SK-N-SH treated with all-trans-retinoic acid at 6 μM for 48 hours (cell line): ENCODE data around the gene PIGN.

Source experiments
- ATAC-seq: fragments of 200-7000 bp; cut with Tn5 transposase; 3 replicates; pipeline ENCODE4 v1.9.1; 2020; ENCODE audit warnings: mild to moderate bottlenecking, moderate library complexity
- ARNTL ChIP-seq: fragments of 450-650 bp; formaldehyde crosslinking; IDR thresholded peaks from 2 replicates; pipeline ENCODE4 v1.5.0; 2020; ENCODE audit warnings: low read depth, mild to moderate bottlenecking, moderate library complexity, borderline replicate concordance
- BACH2 ChIP-seq: fragments of 250-450 bp; sonication (Bioruptor Pico); IDR thresholded peaks from 2 replicates; pipeline ENCODE4 v1.9.0; 2021; ENCODE audit warnings: mild to moderate bottlenecking, borderline replicate concordance
- CREB5 ChIP-seq: fragments of 250-450 bp; sonication (Bioruptor Pico); IDR thresholded peaks from 2 replicates; pipeline ENCODE4 v1.5.1; 2020; ENCODE audit warnings: low read depth, mild to moderate bottlenecking, moderate library complexity
- CSDC2 ChIP-seq: fragments of 250-450 bp; sonication (Bioruptor Pico); IDR thresholded peaks from 2 replicates; pipeline ENCODE4 v1.5.0; 2020; ENCODE audit warnings: mild to moderate bottlenecking, moderate library complexity
- CSRNP3 ChIP-seq: fragments of 250-450 bp; sonication (Bioruptor Pico); IDR thresholded peaks from 2 replicates; pipeline ENCODE4 v1.5.1; 2021; ENCODE audit warnings: mild to moderate bottlenecking, moderate library complexity
- GLIS3 ChIP-seq: fragments of 250-450 bp; sonication (Bioruptor Pico); IDR thresholded peaks from 2 replicates; pipeline ENCODE4 v1.5.0; 2020; ENCODE audit warnings: mild to moderate bottlenecking, moderate library complexity
- ISL1 ChIP-seq: fragments of 250-450 bp; sonication (Bioruptor Pico); IDR thresholded peaks from 2 replicates; pipeline ENCODE4 v2.1.2; 2022; ENCODE audit warnings: mild to moderate bottlenecking, moderate library complexity
- PATZ1 ChIP-seq: fragments of 250-450 bp; sonication (Bioruptor Pico); IDR thresholded peaks from 2 replicates; pipeline ENCODE4 v1.8.0; 2020; ENCODE audit warnings: mild to moderate bottlenecking, moderate library complexity, borderline replicate concordance
- RARB ChIP-seq: fragments of 250-450 bp; sonication (Bioruptor Pico); IDR thresholded peaks from 2 replicates; pipeline ENCODE4 v1.8.0; 2021; ENCODE audit warnings: mild to moderate bottlenecking, moderate library complexity
- SNAI2 ChIP-seq: fragments of 250-450 bp; sonication (Bioruptor Pico); IDR thresholded peaks from 2 replicates; pipeline ENCODE4 v1.5.0; 2020; ENCODE audit warnings: mild to moderate bottlenecking, moderate library complexity
- TCF4 ChIP-seq: fragments of 250-450 bp; sonication (Bioruptor Pico); IDR thresholded peaks from 2 replicates; pipeline ENCODE4 v1.8.0; 2021; ENCODE audit warnings: mild to moderate bottlenecking, moderate library complexity, borderline replicate concordance
- TSHZ2 ChIP-seq: fragments of 250-450 bp; sonication (Bioruptor Pico); IDR thresholded peaks from 2 replicates; pipeline ENCODE4 v1.5.0; 2020; ENCODE audit warnings: mild to moderate bottlenecking, moderate library complexity
- ZC3H10 ChIP-seq: fragments of 250-450 bp; sonication (Bioruptor Pico); IDR thresholded peaks from 2 replicates; pipeline ENCODE4 v1.5.1; 2021; ENCODE audit warnings: mild to moderate bottlenecking, moderate library complexity
- ZFP3 ChIP-seq: fragments of 250-450 bp; sonication (Bioruptor Pico); IDR thresholded peaks from 2 replicates; pipeline ENCODE4 v1.5.0; 2020; ENCODE audit warnings: mild to moderate bottlenecking, moderate library complexity
- ZNF565 ChIP-seq: fragments of 450-650 bp; formaldehyde crosslinking; conservative IDR thresholded peaks from 2 replicates; pipeline ENCODE4 v1.5.0; 2020; ENCODE audit warnings: low read depth, mild to moderate bottlenecking, moderate library complexity
- ZNF70 ChIP-seq: fragments of 450-650 bp; formaldehyde crosslinking; IDR thresholded peaks from 2 replicates; pipeline ENCODE4 v1.5.0; 2020; ENCODE audit warnings: mild to moderate bottlenecking, moderate library complexity
- ZNF8 ChIP-seq: fragments of 450-650 bp; formaldehyde crosslinking; IDR thresholded peaks from 2 replicates; pipeline ENCODE4 v1.5.0; 2020; ENCODE audit warnings: mild to moderate bottlenecking, moderate library complexity

Gene PIGN

GRCh38 chr18:62064361-62064760 is 122.5 kb downstream of the PIGN start (continued):
- TF ChIP-seq ZNF70 (CRISPR knock-in tag) = no peak
- no peak for TF ChIP-seq SNAI2 (CRISPR knock-in tag)
- no peak for TF ChIP-seq ZC3H10 (CRISPR knock-in tag)
- TF ChIP-seq ISL1 = no peak
- TF ChIP-seq, all 23 proteins: peak for 0

- ATAC-seq = no peak
- TF ChIP-seq ARNTL (CRISPR knock-in tag) (no peak), ISL1 (no peak), CSDC2 (CRISPR knock-in tag) (no peak), ZC3H10 (CRISPR knock-in tag) (no peak)
Observed at GRCh38 chr18:62061821-62062478, 124.9 kb downstream of the PIGN start.

- ATAC-seq = no peak
- TF ChIP-seq ZNF8 (CRISPR knock-in tag) (no peak), TCF4 (CRISPR knock-in tag) (no peak), PATZ1 (no peak)
Observed at GRCh38 chr18:62060820-62061219, 126.0 kb downstream of the PIGN start.

GRCh38 chr18:62054929-62055498 is 131.8 kb downstream of the PIGN start:
- ATAC-seq = no peak
- no peak for TF ChIP-seq ZFP3
- no peak for TF ChIP-seq BACH2 (CRISPR knock-in tag)
- no peak for TF ChIP-seq ZC3H10 (CRISPR knock-in tag)
- TF ChIP-seq CSRNP3 (CRISPR knock-in tag) = no peak
- TF ChIP-seq CSDC2 (CRISPR knock-in tag) = no peak
- no peak for TF ChIP-seq GLIS3 (CRISPR knock-in tag)
- no peak for TF ChIP-seq PATZ1

- ATAC-seq = no peak
- TF ChIP-seq ZNF565 (CRISPR knock-in tag) = no peak
- TF ChIP-seq BACH2 (CRISPR knock-in tag) = no peak
- no peak for TF ChIP-seq SNAI2 (CRISPR knock-in tag)
- no peak for TF ChIP-seq RARB (CRISPR knock-in tag)
- TF ChIP-seq PATZ1 = no peak
- no peak for TF ChIP-seq ZC3H10 (CRISPR knock-in tag)
Observed at GRCh38 chr18:62048279-62048678, 138.6 kb downstream of the PIGN start.

- no peak for ATAC-seq
- no peak for TF ChIP-seq CREB5 (CRISPR knock-in tag)
- TF ChIP-seq ZFP3 = no peak
- TF ChIP-seq TSHZ2 (CRISPR knock-in tag) = no peak
- no peak for TF ChIP-seq PATZ1
- TF ChIP-seq BACH2 (CRISPR knock-in tag) = no peak
- TF ChIP-seq ZNF70 (CRISPR knock-in tag) = no peak
Observed at GRCh38 chr18:62045316-62045715, 141.5 kb downstream of the PIGN start.
